GM19099 (cell line): ENCODE results near the gene FAF1.

ENCODE experiments used
- POLR2A ChIP-seq: IDR thresholded peaks from 3 replicates; pipeline ENCODE4 v1.6.1; 2011; ENCODE audit warnings: low read depth; ENCODE audit not compliant: insufficient read length; ENCODE audit errors: extremely low read depth

The FAF1 gene

GRCh38 chr1:50633465-50633864, 326.6 kb downstream of the FAF1 start:
- TF ChIP-seq POLR2A: no peak

GRCh38 chr1:50631161-50631560, 328.9 kb downstream of the FAF1 start:
- TF ChIP-seq POLR2A: no peak

- TF ChIP-seq POLR2A: no peak
These were observed 337.8 kb downstream of the FAF1 start for GRCh38 chr1:50622259-50622658.

GRCh38 chr1:50620680-50621329, 339.3 kb downstream of the FAF1 start:
- TF ChIP-seq POLR2A: no peak

- no peak for TF ChIP-seq POLR2A
These were observed 344.9 kb downstream of the FAF1 start for GRCh38 chr1:50615036-50615750.

- TF ChIP-seq POLR2A: no peak
These were observed 348.4 kb downstream of the FAF1 start for GRCh38 chr1:50611675-50612074.

- no peak for TF ChIP-seq POLR2A
These were observed 349.5 kb downstream of the FAF1 start for GRCh38 chr1:50610563-50610962.

- no peak for TF ChIP-seq POLR2A
These were observed 350.6 kb downstream of the FAF1 start for GRCh38 chr1:50609508-50609907.

GRCh38 chr1:50605186-50605875, 354.7 kb downstream of the FAF1 start:
- no peak for TF ChIP-seq POLR2A

GRCh38 chr1:50604580-50604979, 355.5 kb downstream of the FAF1 start:
- no peak for TF ChIP-seq POLR2A

GRCh38 chr1:50603274-50604271, 356.5 kb downstream of the FAF1 start:
- TF ChIP-seq POLR2A: no peak

- no peak for TF ChIP-seq POLR2A
These were observed 360.5 kb downstream of the FAF1 start for GRCh38 chr1:50599546-50599945.

- TF ChIP-seq POLR2A: no peak
These were observed 364.2 kb downstream of the FAF1 start for GRCh38 chr1:50595874-50596273.

GRCh38 chr1:50593515-50593914, 366.6 kb downstream of the FAF1 start:
- no peak for TF ChIP-seq POLR2A

GRCh38 chr1:50591598-50591997, 368.5 kb downstream of the FAF1 start:
- TF ChIP-seq POLR2A: no peak
